B cell (primary cell): ENCODE data around the gene RPL28. TPM values are rescaled to one million over a fixed set of nuclear protein-coding genes. Genes with fewer than 3 reads are reported as not detected.

Experiments
- ATAC-seq: fragments of 200-7000 bp; cut with Tn5 transposase; one replicate; pipeline ENCODE4 v1.10.0; 2021; ENCODE audit warnings: low read depth, mild to moderate bottlenecking, moderate number of reproducible peaks, moderate library complexity
- CTCF ChIA-PET: fragments of 350-600 bp; sonication (Branson Sonifier 250); formaldehyde crosslinking; loops from one replicate; lab custom pipeline; 2021; ENCODE audit warnings: antibody characterized with exemption, inconsistent platforms; lab: Charles Lee
- POLR2A ChIA-PET: fragments of 350-600 bp; sonication (Branson Sonifier 250); formaldehyde crosslinking; loops from one replicate; lab custom pipeline; 2021; ENCODE audit warnings: antibody characterized with exemption; lab: Charles Lee
- DNase-seq: peaks from one replicate; pipeline ENCODE4 v3.0.0; 2013
- H2AFZ ChIP-seq: 2 replicates; pipeline ENCODE4 v1.6.1; 2012; ENCODE audit warnings: mild to moderate bottlenecking, low read depth, low read length; ENCODE audit not compliant: insufficient read depth, poor library complexity, severe bottlenecking
- H3K27ac ChIP-seq, 2 donors: 1 replicate in 1 of 2; 2 replicates in 1 of 2; pipeline ENCODE4 v1.5.1; 2012 to 2013; ENCODE audit warnings: low read length in 2 of 2, mild to moderate bottlenecking in 2 of 2, moderate library complexity in 1 of 2
- H3K27me3 ChIP-seq, 4 experiments: fragments of 200-600 bp in 1 of 4; sonication (generic) in 1 of 4; replicated peaks in 1 of 4; 1 replicate in 2 of 4; 2 replicates in 2 of 4; pipeline versions ENCODE4 v1.6.1 to v1.7.0; 2013 to 2016; ENCODE audit warnings: low read length in 3 of 4, mild to moderate bottlenecking in 2 of 4, mixed read lengths in 1 of 4, moderate library complexity in 1 of 4; ENCODE audit not compliant: insufficient read depth in 4 of 4, control insufficient read depth in 3 of 4; ENCODE audit errors: control extremely low read depth in 1 of 4
- H3K36me3 ChIP-seq, 2 experiments: replicated peaks in 1 of 2; 1 replicate in 1 of 2; 2 replicates in 1 of 2; pipeline versions ENCODE4 v1.6.1 to v1.7.1; 2013; ENCODE audit warnings: low read length in 1 of 2; ENCODE audit not compliant: insufficient read depth in 2 of 2, control insufficient read depth in 1 of 2; ENCODE audit errors: control extremely low read depth in 1 of 2, extremely low read depth in 1 of 2
- H3K4me1 ChIP-seq, 2 donors: fragments of 200-600 bp in 1 of 2; sonication (generic) in 1 of 2; 1 replicate in 1 of 2; 2 replicates in 1 of 2; pipeline versions ENCODE4 v1.5.1 to v1.6.1; 2013 to 2017; ENCODE audit warnings: low read length in 2 of 2; ENCODE audit not compliant: control insufficient read depth in 2 of 2, insufficient read depth in 2 of 2
- H3K4me2 ChIP-seq: replicated peaks from 2 replicates; pipeline ENCODE3; 2012; ENCODE audit warnings: mild to moderate bottlenecking, low read depth, low read length; ENCODE audit not compliant: poor library complexity, severe bottlenecking
- H3K4me3 ChIP-seq, 5 experiments: fragments of 200-600 bp in 1 of 5; sonication (generic) in 1 of 5; 1 replicate in 3 of 5; 2 replicates in 2 of 5; pipeline versions ENCODE4 v1.5.1 to v1.7.0; 2011 to 2016; ENCODE audit warnings: low read length in 4 of 5, mild to moderate bottlenecking in 4 of 5, low read depth in 2 of 5, control low read depth in 1 of 5, moderate library complexity in 1 of 5; ENCODE audit not compliant: insufficient read depth in 1 of 5; ENCODE audit errors: control extremely low read depth in 1 of 5, extremely low read depth in 1 of 5
- H3K79me2 ChIP-seq: fragments of 200-600 bp; sonication (generic); one replicate; pipeline ENCODE4 v1.6.0; 2016; ENCODE audit warnings: low read length; ENCODE audit not compliant: control insufficient read depth, insufficient read depth
- H3K9ac ChIP-seq: fragments of 200-600 bp; sonication (generic); 2 replicates; pipeline ENCODE4 v1.6.1; 2017; ENCODE audit warnings: mild to moderate bottlenecking, low read length, moderate library complexity
- H3K9me3 ChIP-seq, 3 donors: one replicate each; pipeline versions ENCODE4 v1.6.1 to v1.7.1; 2013; ENCODE audit warnings: low read length in 2 of 3; ENCODE audit not compliant: control insufficient read depth in 2 of 3, insufficient read depth in 1 of 3; ENCODE audit errors: control extremely low read depth in 1 of 3
- H4K20me1 ChIP-seq: 2 replicates; pipeline ENCODE4 v1.6.0; 2012; ENCODE audit warnings: mild to moderate bottlenecking, low read length; ENCODE audit not compliant: insufficient read depth, control insufficient read depth, poor library complexity, severe bottlenecking
- H3K27ac Mint-ChIP-seq: one replicate; pipeline ENCODE4 v1.8.0; 2021; ENCODE audit warnings: mixed read lengths
- H3K27me3 Mint-ChIP-seq: one replicate; pipeline ENCODE4 v1.8.0; 2021; ENCODE audit warnings: mixed read lengths
- H3K4me1 Mint-ChIP-seq: one replicate; pipeline ENCODE4 v1.8.0; 2021; ENCODE audit warnings: mixed read lengths
- H3K4me3 Mint-ChIP-seq: one replicate; pipeline ENCODE4 v1.8.0; 2021; ENCODE audit warnings: mixed read lengths
- H3K9me3 Mint-ChIP-seq: one replicate; pipeline ENCODE4 v1.8.0; 2022; ENCODE audit warnings: mixed read lengths; ENCODE audit not compliant: insufficient read depth
- CTCF ChIP-seq: fragments of 200-600 bp; IDR thresholded peaks from one replicate; pipeline ENCODE4 v1.8.0; 2022; ENCODE audit warnings: antibody characterized with exemption, mild to moderate bottlenecking
- EZH2 ChIP-seq: IDR thresholded peaks from 2 replicates; pipeline ENCODE4 v1.6.1; 2012; ENCODE audit warnings: borderline replicate concordance, low read depth, mild to moderate bottlenecking, moderate library complexity, low read length; ENCODE audit not compliant: insufficient read depth, poor library complexity, severe bottlenecking
- WGBS: methylation state at CpG from one replicate; pipeline ENCODE4 v1.1.5; 2013; ENCODE audit warnings: missing lambda C conversion rate; ENCODE audit not compliant: insufficient coverage; 5-methylcytosine and 5-hydroxymethylcytosine counted together
- intact Hi-C: fragments of 100-400 bp; cut with micrococcal nuclease; formaldehyde crosslinking; loops from one replicate; pipeline ENCODE4 v1.10.0; 2022
- polyA plus RNA-seq: library from polyadenylated mRNA; depleted of rRNA; stranded (reverse); fragments of >200 nt; gene quantifications from 2 replicates; pipeline ENCODE4 v1.2.3, GENCODE V29; 2012
- total RNA-seq, 2 donors: library from RNA; stranded (reverse); fragments of 120-200 nt in 1 of 2; gene quantifications; 1 replicate in 1 of 2; 2 replicates in 1 of 2; pipeline versions ENCODE4 v1.2.3 to v1.2.4, GENCODE V29; 2013 to 2022

The RPL28 gene
- total and polyA plus RNA-seq, 2 donors (not counting 1 experiment from before 2014, with no cell fraction given), result 2,578 to 4,661 TPM

- CTCF ChIA-PET, result no interaction called here
- no peaks in the 10 kb centered on the region for H4K20me1 ChIP-seq
- no peak overlapping the region for H2AFZ ChIP-seq
- no peak for ATAC-seq
- peaks cover 15 to 17% of the 10 kb centered on the region in 2 donors for H3K4me1 ChIP-seq
- no peak for DNase-seq
- H3K36me3 ChIP-seq, result no peaks in the 10 kb centered on the region
- H3K9ac ChIP-seq, result no peak overlapping the region
- POLR2A ChIA-PET, result no interaction called here
- H3K79me2 ChIP-seq, result no peaks in the 10 kb centered on the region
- H3K27me3 ChIP-seq, result peaks cover 0 to 44% (median 20%) of the 10 kb centered on the region in 4 experiments
- H3K27ac Mint-ChIP-seq, result no peak overlapping the region
- no peak overlapping the region for H3K27ac ChIP-seq
- TF ChIP-seq EZH2 (no peak), CTCF (no peak)
- H3K27me3 Mint-ChIP-seq, result peaks cover 28% of the 10 kb centered on the region
- H3K4me3 Mint-ChIP-seq, result no peak overlapping the region
- H3K9me3 Mint-ChIP-seq, result no peaks in the 10 kb centered on the region
- peaks cover 9% of the 10 kb centered on the region for H3K4me1 Mint-ChIP-seq
- 75% methylated on average over 1 of the region's 3 CpGs for WGBS
- intact Hi-C loops, result no loop called here
- peaks cover 0 to 13% (median 0%) of the 10 kb centered on the region in 3 donors for H3K9me3 ChIP-seq
- H3K4me3 ChIP-seq, result no peak overlapping the region
- H3K4me2 ChIP-seq, result no peak overlapping the region
These were observed 18.9 kb upstream of the RPL28 start for GRCh38 chr19:55366790-55367189.

GRCh38 chr19:55368106-55368505 is 17.6 kb upstream of the RPL28 start:
- H3K27ac ChIP-seq, result no peak overlapping the region
- no peak overlapping the region for H2AFZ ChIP-seq
- no peaks in the 10 kb centered on the region for H3K79me2 ChIP-seq
- H3K9me3 Mint-ChIP-seq, result no peaks in the 10 kb centered on the region
- no peaks in the 10 kb centered on the region for H3K36me3 ChIP-seq
- POLR2A ChIA-PET, result no interaction called here
- TF ChIP-seq CTCF (no peak), EZH2 (no peak)
- no peak overlapping the region for H3K4me3 Mint-ChIP-seq
- H3K27me3 Mint-ChIP-seq, result peaks cover 33% of the 10 kb centered on the region
- H3K27ac Mint-ChIP-seq, result no peak overlapping the region
- peaks cover 0 to 20% (median 0%) of the 10 kb centered on the region in 3 donors for H3K9me3 ChIP-seq
- intact Hi-C loops, result no loop called here
- peaks cover 9% of the 10 kb centered on the region for H3K4me1 Mint-ChIP-seq
- DNase-seq (no peak), ATAC-seq (no peak)
- H4K20me1 ChIP-seq, result no peaks in the 10 kb centered on the region
- H3K4me1 ChIP-seq, result peaks cover 15 to 17% of the 10 kb centered on the region in 2 donors
- WGBS, result 93% methylated on average over 16 of the region's 16 CpGs
- CTCF ChIA-PET, result no interaction called here
- no peak overlapping the region for H3K9ac ChIP-seq
- H3K27me3 ChIP-seq, result peaks cover 0 to 57% (median 24%) of the 10 kb centered on the region in 4 experiments
- H3K4me3 ChIP-seq, result no peak overlapping the region
- H3K4me2 ChIP-seq, result no peak overlapping the region
